HG02884 (cell line): ENCODE results near the gene GPAT3.
"Not testable (repeated sequence)": the region's sequence is repeated elsewhere in the genome, so short reads cannot be mapped to it uniquely, and the experiment has no call there.

ENCODE experiments used
- ATAC-seq: cut with Tn5 transposase; IDR thresholded peaks from one replicate; pipeline ENCODE4 v1.9.1; 2021; ENCODE audit warnings: mild to moderate bottlenecking, moderate library complexity; ENCODE audit not compliant: unreplicated experiment

GPAT3 gene

GRCh38 chr4:83548151-83548905, 12.4 kb downstream of the GPAT3 start:
- peak; percentile 98 for ATAC-seq

DNA sequence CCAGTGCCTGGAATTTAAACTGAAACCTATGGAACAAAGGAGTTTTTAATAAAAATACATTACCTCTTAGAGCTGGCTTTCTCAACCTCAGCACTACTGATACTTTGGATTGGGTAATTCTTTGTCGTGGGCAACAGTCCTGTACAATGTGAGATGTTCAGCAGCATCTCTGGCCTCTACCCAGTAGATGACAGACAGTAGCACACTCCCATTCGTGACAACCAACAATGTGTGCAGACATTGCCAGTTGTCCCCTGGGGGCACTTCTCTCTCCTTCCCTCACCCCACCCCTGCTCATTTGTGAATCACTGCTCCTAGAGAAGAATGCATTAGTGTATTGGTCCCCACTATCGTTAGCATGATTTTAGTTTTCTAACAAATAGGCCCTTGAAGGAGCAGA, 16.2 kb downstream of the GPAT3 start:
- no peak for ATAC-seq

- ATAC-seq = peak; percentile 41
Measured at GRCh38 chr4:83552924-83553323, 17.0 kb downstream of the GPAT3 start.

- ATAC-seq = no peak
Measured at GRCh38 chr4:83556006-83556707, 20.2 kb downstream of the GPAT3 start.

DNA sequence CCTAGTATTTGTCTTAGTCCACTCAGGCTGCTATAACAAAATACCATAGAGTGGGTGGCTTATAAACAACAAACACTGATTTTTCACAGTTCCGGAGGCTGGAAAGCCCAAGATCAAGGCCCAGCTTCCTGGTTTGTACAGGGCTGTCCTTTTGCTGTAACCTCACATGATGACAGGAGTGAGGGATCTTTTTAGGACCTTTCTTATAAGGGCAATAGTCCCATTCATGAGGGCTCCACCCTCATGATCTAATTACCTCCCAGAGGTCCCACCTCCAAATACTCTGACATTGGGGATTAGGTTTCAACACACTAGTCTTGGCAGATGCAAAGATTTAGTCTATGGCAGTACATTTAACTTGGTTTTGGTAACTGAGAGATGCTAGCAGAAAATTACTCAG, 20.9 kb downstream of the GPAT3 start:
- ATAC-seq = no peak

- no peak for ATAC-seq
Measured at GRCh38 chr4:83558059-83558653, 22.2 kb downstream of the GPAT3 start.

DNA sequence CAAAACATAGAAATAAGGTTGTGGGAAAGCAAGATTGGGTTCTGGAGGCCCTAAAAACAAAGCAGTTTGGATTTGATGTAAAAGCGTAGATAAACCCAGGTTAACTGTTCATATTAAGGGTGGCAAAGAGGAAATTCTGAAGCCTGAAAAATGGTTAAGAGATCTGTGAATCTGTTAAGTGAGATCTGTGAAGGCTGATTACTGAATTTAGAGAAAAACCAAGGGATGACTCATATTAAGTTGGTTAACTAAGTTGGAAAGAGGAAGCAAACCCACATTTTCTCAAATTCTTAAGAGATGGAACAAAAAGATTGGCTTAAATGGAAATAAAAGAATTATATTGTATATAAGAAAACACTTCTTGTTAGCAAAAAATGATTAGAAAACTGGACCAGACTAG, 22.8 kb downstream of the GPAT3 start:
- ATAC-seq = no peak

DNA sequence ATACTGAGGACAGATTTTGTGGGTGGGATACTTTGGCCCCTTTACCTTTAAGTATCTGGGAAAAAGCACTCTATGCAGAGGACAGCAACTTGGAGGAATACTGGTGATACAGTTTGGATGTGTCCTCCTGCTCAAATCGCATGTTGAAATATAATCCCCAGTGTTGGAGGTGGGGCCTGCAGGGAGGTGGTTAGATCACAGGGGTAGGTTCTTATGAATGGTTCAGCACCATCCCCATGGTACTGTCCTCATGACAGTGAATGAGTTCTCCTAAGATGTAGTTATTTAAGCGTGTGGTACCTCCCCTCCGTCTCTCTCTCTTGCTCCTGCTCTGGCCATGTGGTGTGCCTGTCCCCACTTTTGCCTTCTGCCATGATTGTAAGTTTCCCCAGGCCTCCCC, 24.6 kb downstream of the GPAT3 start:
- ATAC-seq = no peak

- ATAC-seq = no peak
Measured at GRCh38 chr4:83561381-83561780, 25.5 kb downstream of the GPAT3 start.

DNA sequence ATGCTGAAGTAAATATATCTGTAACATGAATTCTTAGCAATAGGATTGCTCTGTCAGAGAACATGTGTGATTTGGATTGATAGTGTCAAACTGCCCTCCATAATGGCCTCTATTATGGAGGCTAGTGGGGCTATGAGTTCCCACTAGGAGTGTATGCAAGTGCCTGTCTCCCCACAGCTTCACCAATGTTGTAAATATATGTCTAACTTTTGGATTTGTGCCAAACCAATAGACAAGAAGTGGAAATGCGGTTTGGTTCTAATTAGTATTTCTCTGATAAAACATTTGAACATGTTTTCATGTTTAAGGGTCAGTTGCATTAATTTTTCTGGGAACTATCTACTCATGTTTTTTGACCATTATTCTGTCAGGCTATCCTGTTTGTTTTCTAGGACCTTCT, 28.1 kb downstream of the GPAT3 start:
- ATAC-seq = no peak

DNA sequence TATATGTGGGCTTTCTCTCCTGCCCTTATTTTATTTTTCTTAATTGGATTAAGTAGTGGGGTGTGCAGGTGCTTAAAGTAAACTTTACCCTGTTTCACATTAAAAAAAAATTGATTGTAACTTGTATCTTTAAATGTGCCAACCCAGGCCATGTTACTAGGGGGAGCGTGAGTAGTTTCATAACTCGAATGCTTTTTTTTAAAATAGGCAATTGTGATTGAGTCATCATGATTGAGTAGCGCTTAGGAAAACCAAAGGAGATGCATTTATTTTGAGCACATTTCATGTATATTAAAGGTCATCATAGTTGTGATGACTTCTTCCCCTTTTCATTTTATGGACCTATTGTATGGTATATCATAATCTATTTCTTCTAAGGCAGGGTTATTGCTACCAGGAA, 32.2 kb downstream of the GPAT3 start:
- ATAC-seq = no peak

- no peak for ATAC-seq
Measured at GRCh38 chr4:83569429-83569828, 33.5 kb downstream of the GPAT3 start.

DNA sequence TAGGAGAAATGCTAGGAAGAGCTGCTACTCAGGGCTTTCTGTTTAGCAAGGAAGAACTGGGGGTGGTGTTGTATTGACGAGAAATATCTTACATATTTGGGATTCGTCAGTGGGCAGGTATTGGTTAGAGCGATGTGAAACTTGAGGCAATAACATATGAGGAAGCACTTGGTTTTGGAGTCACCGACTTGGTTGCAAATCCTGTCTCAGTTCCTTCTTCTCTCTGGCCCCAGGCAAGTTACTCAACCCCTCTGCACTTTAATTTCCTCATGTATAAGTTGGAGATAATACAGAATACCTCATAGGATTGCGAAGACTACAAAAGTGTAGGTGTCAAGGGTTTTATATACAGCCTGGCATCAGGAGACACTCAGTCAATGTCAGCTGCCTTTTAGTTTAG, 34.1 kb downstream of the GPAT3 start:
- peak; percentile 95 for ATAC-seq

- ATAC-seq = no peak
Measured at GRCh38 chr4:83572848-83573247, 36.9 kb downstream of the GPAT3 start.

GRCh38 chr4:83574247-83574646, 38.3 kb downstream of the GPAT3 start:
- ATAC-seq = no peak

DNA sequence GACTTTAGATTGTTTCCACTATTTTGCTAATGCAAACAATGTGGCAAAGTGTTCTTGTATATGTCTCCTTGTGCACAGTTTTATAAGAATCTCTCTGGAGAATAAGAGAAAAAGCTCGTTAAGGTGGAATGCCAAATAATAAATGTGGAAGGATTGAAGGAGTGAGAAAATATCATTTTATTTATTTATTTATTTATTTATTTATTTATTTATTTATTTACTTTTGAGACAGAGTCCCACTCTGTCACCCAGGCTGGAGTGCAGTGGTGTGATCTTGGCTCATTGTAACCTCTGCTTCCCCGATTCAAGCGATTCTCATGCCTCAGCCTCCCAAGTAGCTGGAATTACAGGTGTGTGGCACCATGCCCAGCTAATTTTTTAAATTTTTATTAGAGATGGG, 40.3 kb downstream of the GPAT3 start:
- not testable (repeated sequence) for ATAC-seq

DNA sequence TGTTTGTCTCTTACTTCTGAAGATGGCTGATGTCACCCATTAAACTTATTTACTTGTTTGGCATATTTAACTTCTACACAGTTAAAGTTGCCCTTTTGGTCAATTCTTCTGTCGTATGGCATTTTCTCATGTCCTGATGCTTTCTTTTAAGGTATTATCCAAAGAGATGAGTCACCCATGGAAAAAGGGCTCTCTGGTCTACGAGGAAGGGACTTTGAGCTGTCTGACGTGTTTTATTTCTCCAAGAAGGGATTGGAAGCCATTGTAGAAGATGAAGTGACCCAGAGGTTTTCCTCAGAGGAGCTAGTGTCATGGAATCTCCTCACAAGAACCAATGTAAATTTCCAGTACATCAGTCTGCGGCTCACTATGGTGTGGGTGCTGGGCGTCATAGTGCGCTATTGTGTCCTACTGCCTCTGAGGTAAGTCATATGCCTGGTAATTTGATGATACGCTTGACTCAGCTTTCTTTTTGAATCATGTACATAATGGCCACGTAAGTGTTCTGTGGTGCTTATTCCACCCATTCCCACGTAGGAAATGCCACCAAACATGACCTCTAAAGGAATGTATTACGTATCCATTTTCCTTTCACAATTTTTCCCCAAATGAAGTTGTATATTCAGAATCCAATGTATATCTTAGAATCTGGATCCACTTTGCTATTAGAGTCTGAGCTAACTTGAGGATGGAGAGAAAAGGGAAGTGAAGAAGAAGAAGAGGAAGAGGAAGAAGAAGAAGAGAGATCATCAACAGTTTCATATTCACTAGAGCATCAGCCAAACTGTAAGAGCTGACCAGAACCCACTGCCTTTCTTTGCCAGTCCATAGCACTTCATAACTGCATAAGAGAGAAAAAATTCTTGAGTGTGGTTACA, 45.7 kb downstream of the GPAT3 start:
- peak; percentile 77 for ATAC-seq

DNA sequence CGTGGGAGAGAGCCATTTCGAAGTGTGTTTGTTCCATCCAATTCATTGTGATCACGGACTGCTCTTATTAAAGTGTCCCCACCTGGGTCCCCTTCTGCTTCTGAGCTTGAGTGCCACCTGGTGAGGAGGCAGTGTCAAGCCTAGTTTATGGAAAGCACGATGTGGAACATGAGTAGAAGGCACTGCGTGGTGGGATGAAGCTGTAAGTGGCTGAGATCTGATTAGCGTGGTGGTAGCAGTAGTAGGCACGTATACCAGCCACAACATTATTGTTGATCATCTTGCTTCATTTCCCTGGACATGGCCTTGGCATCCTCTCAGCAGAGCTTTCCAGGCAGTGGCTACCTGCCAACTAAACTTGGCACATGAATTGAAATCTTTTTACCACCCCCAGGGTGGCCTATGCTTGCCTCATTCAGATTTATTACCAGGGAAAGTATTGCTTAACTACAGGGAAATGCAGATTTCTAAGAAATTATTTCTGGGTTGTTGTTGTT, 46.4 kb downstream of the GPAT3 start:
- no peak for ATAC-seq

DNA sequence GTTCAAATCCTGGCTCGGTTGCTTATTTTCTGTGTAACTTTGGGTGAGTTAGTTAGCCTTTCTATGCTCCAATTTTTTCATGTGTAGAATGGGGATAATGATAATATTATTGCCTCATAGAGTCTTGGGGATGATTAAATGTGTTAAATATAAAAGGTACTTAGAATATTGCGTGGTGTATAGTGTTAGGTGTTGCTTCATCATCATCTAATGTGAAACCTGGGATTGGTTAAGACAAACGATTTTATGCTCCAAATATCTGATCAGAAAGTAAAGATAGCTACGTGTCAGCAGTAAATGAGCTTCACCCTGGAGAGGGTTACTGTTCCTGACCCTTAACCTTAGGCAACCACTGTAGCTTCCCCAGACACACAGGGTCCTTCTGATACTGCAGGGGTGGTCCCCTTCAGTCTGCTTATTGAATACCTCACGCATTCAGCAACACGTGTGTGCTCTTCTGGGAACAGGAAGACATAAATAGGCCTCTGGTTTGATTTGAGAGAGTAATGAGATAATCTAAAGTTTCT, 50.1 kb downstream of the GPAT3 start:
- ATAC-seq = no peak

GRCh38 chr4:83589279-83589678, 53.4 kb downstream of the GPAT3 start:
- ATAC-seq = no peak

- no peak for ATAC-seq
Measured at GRCh38 chr4:83591056-83591455, 55.1 kb downstream of the GPAT3 start.
